IMR-90 (cell line): ENCODE results near the gene CUX1.

Experiments used
- BHLHE40 ChIP-seq: fragments of 150-350 bp; IDR thresholded peaks from 2 replicates; pipeline ENCODE4 v1.6.1; 2016; ENCODE audit warnings: mild to moderate bottlenecking, low read depth, low read length
- CEBPB ChIP-seq: IDR thresholded peaks from 2 replicates; pipeline ENCODE4 v1.6.1; 2012; ENCODE audit warnings: low read depth, low read length, improper control_type of control experiment
- CHD1 ChIP-seq: IDR thresholded peaks from 2 replicates; pipeline ENCODE4 v1.6.1; 2012; ENCODE audit warnings: low read depth, low read length, improper control_type of control experiment
- MAZ ChIP-seq: IDR thresholded peaks from 2 replicates; pipeline ENCODE4 v1.6.1; 2012; ENCODE audit warnings: low read depth, mild to moderate bottlenecking, low read length, improper control_type of control experiment, moderate library complexity, borderline replicate concordance
- MXI1 ChIP-seq: IDR thresholded peaks from 2 replicates; pipeline ENCODE4 v1.6.1; 2012; ENCODE audit warnings: low read depth, mild to moderate bottlenecking, low read length, moderate library complexity, borderline replicate concordance
- NFE2L2 ChIP-seq: fragments of 150-350 bp; IDR thresholded peaks from 2 replicates; pipeline ENCODE4 v1.6.1; 2016; ENCODE audit warnings: low read depth, mild to moderate bottlenecking, low read length
- POLR2A ChIP-seq: IDR thresholded peaks from 2 replicates; pipeline ENCODE4 v1.6.1; 2012; ENCODE audit warnings: mild to moderate bottlenecking, low read depth, low read length
- RAD21 ChIP-seq: IDR thresholded peaks from 2 replicates; pipeline ENCODE4 v1.6.1; 2012; ENCODE audit warnings: low read length, improper control_type of control experiment
- RCOR1 ChIP-seq: IDR thresholded peaks from 2 replicates; pipeline ENCODE4 v1.6.1; 2012; ENCODE audit warnings: mild to moderate bottlenecking, low read length, improper control_type of control experiment; ENCODE audit not compliant: insufficient replicate concordance
- RFX5 ChIP-seq: IDR thresholded peaks from 2 replicates; pipeline ENCODE4 v1.8.0; 2012; ENCODE audit warnings: low read depth, mild to moderate bottlenecking, low read length, moderate library complexity
- SMC3 ChIP-seq: fragments of 150-350 bp; IDR thresholded peaks from 2 replicates; pipeline ENCODE4 v1.6.1; 2016; ENCODE audit warnings: low read depth, mild to moderate bottlenecking, antibody characterized with exemption, low read length, moderate library complexity
- TF ChIP-seq, protein P1 (sequence below): conservative IDR thresholded peaks from 2 replicates; pipeline ENCODE4 v1.5.1; 2012; ENCODE audit warnings: mild to moderate bottlenecking, low read depth, low read length, improper control_type of control experiment
- TF ChIP-seq, protein P2 (sequence below): fragments of 150-350 bp; IDR thresholded peaks from 2 replicates; pipeline ENCODE4 v1.6.1; 2016; ENCODE audit warnings: low read depth, mild to moderate bottlenecking, low read length, moderate library complexity, borderline replicate concordance
- TF ChIP-seq, protein P3 (sequence below): fragments of 150-350 bp; IDR thresholded peaks from 2 replicates; pipeline ENCODE4 v1.6.1; 2017; ENCODE audit warnings: mild to moderate bottlenecking, antibody characterized with exemption, low read length, low read depth

DNA sequence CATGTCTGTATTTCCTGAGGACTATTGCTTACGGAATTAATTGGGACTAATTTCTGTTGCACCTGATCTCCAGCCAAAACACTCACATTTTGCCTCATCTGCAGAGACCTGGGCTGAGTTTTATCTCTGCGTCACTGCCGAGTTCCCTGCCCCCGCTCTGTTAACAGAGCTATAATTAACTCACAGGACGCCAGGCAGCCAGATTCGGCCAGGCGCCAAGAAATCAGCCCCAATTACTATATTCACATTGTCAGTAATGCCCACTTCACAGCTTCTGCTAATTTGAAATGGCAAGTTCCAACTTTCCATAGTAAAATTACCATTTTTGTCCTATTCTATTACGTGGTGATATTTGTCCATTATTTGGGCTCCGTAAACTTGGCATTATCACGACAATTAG lies 130.5 kb downstream of the CUX1 start:
- no peak for TF ChIP-seq SMC3
- TF ChIP-seq, protein P1, sequence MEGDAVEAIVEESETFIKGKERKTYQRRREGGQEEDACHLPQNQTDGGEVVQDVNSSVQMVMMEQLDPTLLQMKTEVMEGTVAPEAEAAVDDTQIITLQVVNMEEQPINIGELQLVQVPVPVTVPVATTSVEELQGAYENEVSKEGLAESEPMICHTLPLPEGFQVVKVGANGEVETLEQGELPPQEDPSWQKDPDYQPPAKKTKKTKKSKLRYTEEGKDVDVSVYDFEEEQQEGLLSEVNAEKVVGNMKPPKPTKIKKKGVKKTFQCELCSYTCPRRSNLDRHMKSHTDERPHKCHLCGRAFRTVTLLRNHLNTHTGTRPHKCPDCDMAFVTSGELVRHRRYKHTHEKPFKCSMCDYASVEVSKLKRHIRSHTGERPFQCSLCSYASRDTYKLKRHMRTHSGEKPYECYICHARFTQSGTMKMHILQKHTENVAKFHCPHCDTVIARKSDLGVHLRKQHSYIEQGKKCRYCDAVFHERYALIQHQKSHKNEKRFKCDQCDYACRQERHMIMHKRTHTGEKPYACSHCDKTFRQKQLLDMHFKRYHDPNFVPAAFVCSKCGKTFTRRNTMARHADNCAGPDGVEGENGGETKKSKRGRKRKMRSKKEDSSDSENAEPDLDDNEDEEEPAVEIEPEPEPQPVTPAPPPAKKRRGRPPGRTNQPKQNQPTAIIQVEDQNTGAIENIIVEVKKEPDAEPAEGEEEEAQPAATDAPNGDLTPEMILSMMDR: no peak
- TF ChIP-seq, protein P2, sequence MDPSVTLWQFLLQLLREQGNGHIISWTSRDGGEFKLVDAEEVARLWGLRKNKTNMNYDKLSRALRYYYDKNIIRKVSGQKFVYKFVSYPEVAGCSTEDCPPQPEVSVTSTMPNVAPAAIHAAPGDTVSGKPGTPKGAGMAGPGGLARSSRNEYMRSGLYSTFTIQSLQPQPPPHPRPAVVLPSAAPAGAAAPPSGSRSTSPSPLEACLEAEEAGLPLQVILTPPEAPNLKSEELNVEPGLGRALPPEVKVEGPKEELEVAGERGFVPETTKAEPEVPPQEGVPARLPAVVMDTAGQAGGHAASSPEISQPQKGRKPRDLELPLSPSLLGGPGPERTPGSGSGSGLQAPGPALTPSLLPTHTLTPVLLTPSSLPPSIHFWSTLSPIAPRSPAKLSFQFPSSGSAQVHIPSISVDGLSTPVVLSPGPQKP: no peak
- no peak for TF ChIP-seq MXI1
- no peak for TF ChIP-seq CEBPB
- TF ChIP-seq RFX5: no peak
- no peak for TF ChIP-seq RAD21
- no peak for TF ChIP-seq POLR2A
- TF ChIP-seq BHLHE40: no peak
- no peak for TF ChIP-seq RCOR1
- no peak for TF ChIP-seq MAZ
- TF ChIP-seq, protein P3, sequence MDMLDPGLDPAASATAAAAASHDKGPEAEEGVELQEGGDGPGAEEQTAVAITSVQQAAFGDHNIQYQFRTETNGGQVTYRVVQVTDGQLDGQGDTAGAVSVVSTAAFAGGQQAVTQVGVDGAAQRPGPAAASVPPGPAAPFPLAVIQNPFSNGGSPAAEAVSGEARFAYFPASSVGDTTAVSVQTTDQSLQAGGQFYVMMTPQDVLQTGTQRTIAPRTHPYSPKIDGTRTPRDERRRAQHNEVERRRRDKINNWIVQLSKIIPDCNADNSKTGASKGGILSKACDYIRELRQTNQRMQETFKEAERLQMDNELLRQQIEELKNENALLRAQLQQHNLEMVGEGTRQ: no peak
- no peak for TF ChIP-seq CHD1
- no peak for TF ChIP-seq NFE2L2
